ENCODE measurements around the gene GPC5. TPM values are rescaled to one million over a fixed set of nuclear protein-coding genes. Genes with fewer than 3 reads are reported as not detected.

Gene GPC5
- total and polyA plus RNA-seq, 2 of the 8 experiments (the other 6 are each of a cell fraction or from before 2014, with no cell fraction given): 0.20 to 0.39 TPM

GRCh38 chr13:91620670-91621141, 222.3 kb downstream of the GPC5 start:
- H4K20me1 ChIP-seq (replicated peaks in 1 of 2; ENCODE audit: control insufficient read depth in 1 of 2, insufficient read depth in 2 of 2, low read length in 2 of 2): no peaks in the 10 kb centered on the region
- H3K36me3 ChIP-seq (ENCODE audit: control insufficient read depth in 2 of 4, insufficient read depth in 4 of 4, low read length in 3 of 4): no peaks in the 10 kb centered on the region
- DNase-seq (ENCODE audit: low read depth in 1 of 2, low spot score in 2 of 2): no peak
- H3K27me3 ChIP-seq (replicated peaks in 1 of 4; ENCODE audit: control insufficient read depth in 3 of 4, extremely low read depth in 1 of 4, insufficient read depth in 3 of 4, low read length in 3 of 4): no peaks in the 10 kb centered on the region
- H3K27ac ChIP-seq (ENCODE audit: low read depth, low read length): no peak overlapping the region
- H2BK5ac ChIP-seq (ENCODE audit: low read depth, low read length): no peak overlapping the region
- H2AFZ ChIP-seq (ENCODE audit: low read length): no peak overlapping the region
- no peak overlapping the region for H4K8ac ChIP-seq (ENCODE audit: extremely low read depth, insufficient read depth, low read length)
- no peaks in the 10 kb centered on the region for H3K23me2 ChIP-seq (ENCODE audit: low read depth, low read length)
- H3K79me2 ChIP-seq (ENCODE audit: control insufficient read depth in 1 of 2, insufficient read depth in 2 of 2, low read length in 2 of 2): no peaks in the 10 kb centered on the region
- H2BK15ac ChIP-seq (ENCODE audit: low read length): no peak overlapping the region
- H4K91ac ChIP-seq (replicated peaks; ENCODE audit: insufficient read length, low read length): no peak overlapping the region
- FAIRE-seq: no peak
- H3K56ac ChIP-seq (replicated peaks; ENCODE audit: insufficient read length, low read depth, low read length): no peak overlapping the region
- H3K4ac ChIP-seq (replicated peaks; ENCODE audit: insufficient read length, low read depth, low read length): no peak overlapping the region
- no peak overlapping the region for H2BK20ac ChIP-seq (ENCODE audit: low read length)
- ChIA-PET CTCF (ENCODE audit: partially characterized antibody) (interaction anchor here (0.8 to 0.9 kb wide), 2 partner anchors 26 to 246 kb away, joined by 3 read pairs; no protein-coding TSS in a partner anchor), POLR2A (ENCODE audit: partially characterized antibody) (no interaction called here)
- TF ChIP-seq POLR2A (IDR thresholded peaks at IDR 0.05; ENCODE audit: control extremely low read depth in 1 of 2, low read depth in 2 of 2, low read length in 2 of 2) (no peak), TAF1 (IDR thresholded peaks at IDR 0.05; ENCODE audit: low read depth, low read length) (no peak), KDM5A (IDR thresholded peaks at IDR 0.05; ENCODE audit: low read length) (no peak), RXRA (IDR thresholded peaks at IDR 0.05; ENCODE audit: insufficient read depth, low read depth, low read length) (no peak)
- 88% methylated on average over 2 of the region's 2 CpGs; no CpG with 5 or more reads in 1 of the 2 experiments for WGBS, 2 experiments (ENCODE audit: extremely low coverage in 1 of 2, insufficient coverage in 1 of 2, insufficient read length in 1 of 2, insufficient replicate concordance in 2 of 2, low coverage in 1 of 2, low lambda C conversion rate in 2 of 2, missing lambda C conversion rate in 1 of 2)
- H3K4me2 ChIP-seq (ENCODE audit: insufficient read depth in 1 of 2, low read depth in 2 of 2, low read length in 2 of 2): no peak overlapping the region
- H3K14ac ChIP-seq (ENCODE audit: insufficient read length): no peak overlapping the region
- H2BK120ac ChIP-seq (replicated peaks; ENCODE audit: low read depth, low read length): no peak overlapping the region
- H2BK12ac ChIP-seq (ENCODE audit: low read depth, low read length): no peak overlapping the region
- H3K4me3 ChIP-seq (ENCODE audit: extremely low read depth in 1 of 4, insufficient read depth in 2 of 4, low read depth in 3 of 4, low read length in 4 of 4): no peak overlapping the region
- H3K23ac ChIP-seq (ENCODE audit: insufficient read length): no peak overlapping the region
- no peaks in the 10 kb centered on the region for H3K79me1 ChIP-seq (ENCODE audit: low read depth, low read length)
- no peak overlapping the region for H4K5ac ChIP-seq (ENCODE audit: insufficient read length, low read depth, low read length)
- H3K4me1 ChIP-seq (replicated peaks in 1 of 4; ENCODE audit: control insufficient read depth in 3 of 4, insufficient read depth in 4 of 4, low read length in 3 of 4): no peaks in the 10 kb centered on the region
- no peak overlapping the region for H3K9ac ChIP-seq (replicated peaks in 1 of 4; ENCODE audit: extremely low read depth in 1 of 4, low read depth in 3 of 4, low read length in 3 of 4)
- no peaks in the 10 kb centered on the region for H3K9me3 ChIP-seq (ENCODE audit: insufficient read depth in 2 of 2, low read depth in 1 of 2, low read length in 1 of 2)
- no peak overlapping the region for H3K18ac ChIP-seq (ENCODE audit: extremely low read depth, low read length)
- H2AK5ac ChIP-seq (ENCODE audit: low read depth, low read length): no peak overlapping the region

Measured in H1 (cell line).